DOHH2 (cell line): Measurements from ENCODE around the gene TAS2R14.

ENCODE experiments used
- H3F3A ChIP-seq: fragments of 200-600 bp; sonication (generic), shearing (Covaris generic); 2 replicates; pipeline ENCODE4 v1.6.0; 2016; ENCODE audit warnings: antibody characterized with exemption, mild to moderate bottlenecking; ENCODE audit not compliant: control insufficient read depth, insufficient read depth
- H3K27ac ChIP-seq: fragments of 200-600 bp; sonication (generic); 2 replicates; pipeline ENCODE4 v1.5.1; 2014; ENCODE audit warnings: low read depth, mild to moderate bottlenecking, low read length, moderate library complexity
- H3K27me3 ChIP-seq: fragments of 200-600 bp; sonication (generic); 2 replicates; pipeline ENCODE4 v1.6.1; 2014; ENCODE audit warnings: mild to moderate bottlenecking, low read length, mixed read lengths; ENCODE audit not compliant: control insufficient read depth
- H3K36me3 ChIP-seq: fragments of 200-600 bp; sonication (generic); 2 replicates; pipeline ENCODE4 v1.6.1; 2014; ENCODE audit warnings: mild to moderate bottlenecking, low read length, moderate library complexity, mixed read lengths; ENCODE audit not compliant: control insufficient read depth
- H3K4me1 ChIP-seq: fragments of 200-600 bp; sonication (generic); 2 replicates; pipeline ENCODE4 v1.6.1; 2014; ENCODE audit warnings: mild to moderate bottlenecking, low read length, mixed read lengths; ENCODE audit not compliant: control insufficient read depth
- H3K4me2 ChIP-seq: fragments of 200-600 bp; sonication (generic); 2 replicates; pipeline ENCODE4 v1.6.0; 2014; ENCODE audit warnings: mild to moderate bottlenecking, low read length, moderate library complexity
- H3K4me3 ChIP-seq: fragments of 200-600 bp; sonication (generic); 2 replicates; pipeline ENCODE4 v1.5.1; 2014; ENCODE audit warnings: mild to moderate bottlenecking, low read length, mixed read lengths
- H3K79me2 ChIP-seq: fragments of 200-600 bp; sonication (generic); 2 replicates; pipeline ENCODE4 v1.6.1; 2014; ENCODE audit warnings: mild to moderate bottlenecking, low read length, mixed read lengths; ENCODE audit not compliant: control insufficient read depth
- H3K9me2 ChIP-seq: fragments of 200-600 bp; sonication (generic); replicated peaks from 2 replicates; pipeline ENCODE4 v1.6.1; 2014; ENCODE audit warnings: mild to moderate bottlenecking, low read length, mixed read lengths; ENCODE audit not compliant: control insufficient read depth
- H3K9me3 ChIP-seq: fragments of 200-600 bp; sonication (generic); 2 replicates; pipeline ENCODE4 v1.6.1; 2014; ENCODE audit warnings: antibody characterized with exemption, low read length, mixed read lengths; ENCODE audit not compliant: control insufficient read depth, insufficient read depth
- H4K20me1 ChIP-seq: fragments of 200-600 bp; sonication (generic); 2 replicates; pipeline ENCODE4 v1.6.0; 2014; ENCODE audit warnings: low read depth, mild to moderate bottlenecking, antibody characterized with exemption, low read length, moderate library complexity; ENCODE audit not compliant: control insufficient read depth, insufficient read depth
- EZH2phosphoT487 ChIP-seq: fragments of 200-600 bp; sonication (generic); IDR thresholded peaks from 2 replicates; pipeline ENCODE4 v1.6.1; 2017; ENCODE audit warnings: borderline replicate concordance, mild to moderate bottlenecking, antibody characterized with exemption, low read length, moderate library complexity, mixed read lengths
- TF ChIP-seq, protein P1 (sequence below): fragments of 200-600 bp; sonication (generic); IDR thresholded peaks from one replicate; pipeline ENCODE4 v1.5.1; 2014; ENCODE audit warnings: antibody characterized with exemption, mild to moderate bottlenecking, low read depth, low read length; ENCODE audit not compliant: poor library complexity, severe bottlenecking

Gene TAS2R14, protein sequence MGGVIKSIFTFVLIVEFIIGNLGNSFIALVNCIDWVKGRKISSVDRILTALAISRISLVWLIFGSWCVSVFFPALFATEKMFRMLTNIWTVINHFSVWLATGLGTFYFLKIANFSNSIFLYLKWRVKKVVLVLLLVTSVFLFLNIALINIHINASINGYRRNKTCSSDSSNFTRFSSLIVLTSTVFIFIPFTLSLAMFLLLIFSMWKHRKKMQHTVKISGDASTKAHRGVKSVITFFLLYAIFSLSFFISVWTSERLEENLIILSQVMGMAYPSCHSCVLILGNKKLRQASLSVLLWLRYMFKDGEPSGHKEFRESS

DNA sequence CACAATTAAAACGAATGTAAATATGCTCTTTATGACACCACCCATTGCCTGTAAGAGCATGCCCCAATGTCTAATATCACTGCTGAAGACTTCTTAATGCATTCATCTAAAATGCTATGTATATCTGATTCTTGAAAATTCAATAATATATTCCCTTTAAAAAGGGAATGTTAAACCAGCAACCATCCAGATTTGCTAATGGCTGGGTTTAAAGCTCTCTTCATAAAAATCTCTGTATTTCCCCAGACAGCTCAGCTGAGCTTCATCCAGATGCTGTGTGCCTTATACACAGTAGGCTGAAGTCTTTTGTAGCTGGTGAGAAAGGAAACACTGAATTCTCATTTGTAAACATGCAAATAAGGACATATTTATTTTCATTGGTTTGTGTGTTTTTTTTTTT, at the start of gene TAS2R14:
Gene TAS2R14, minus strand, starts transcription at position 101 of the 400 bp plus-strand sequence. Its CDS starts 56 bp downstream, at position 45.
- no peaks in the 10 kb centered on the region for H3K9me2 ChIP-seq
- H3F3A ChIP-seq: no peaks in the 10 kb centered on the region
- H3K27ac ChIP-seq: no peak within 1 kb of the TSS
- no peaks in the 10 kb centered on the region for H3K27me3 ChIP-seq
- H3K9me3 ChIP-seq: no peaks in the 10 kb centered on the region
- H3K4me3 ChIP-seq: no peak within 1 kb of the TSS
- no peaks in the 10 kb centered on the region for H4K20me1 ChIP-seq
- TF ChIP-seq, protein P1, sequence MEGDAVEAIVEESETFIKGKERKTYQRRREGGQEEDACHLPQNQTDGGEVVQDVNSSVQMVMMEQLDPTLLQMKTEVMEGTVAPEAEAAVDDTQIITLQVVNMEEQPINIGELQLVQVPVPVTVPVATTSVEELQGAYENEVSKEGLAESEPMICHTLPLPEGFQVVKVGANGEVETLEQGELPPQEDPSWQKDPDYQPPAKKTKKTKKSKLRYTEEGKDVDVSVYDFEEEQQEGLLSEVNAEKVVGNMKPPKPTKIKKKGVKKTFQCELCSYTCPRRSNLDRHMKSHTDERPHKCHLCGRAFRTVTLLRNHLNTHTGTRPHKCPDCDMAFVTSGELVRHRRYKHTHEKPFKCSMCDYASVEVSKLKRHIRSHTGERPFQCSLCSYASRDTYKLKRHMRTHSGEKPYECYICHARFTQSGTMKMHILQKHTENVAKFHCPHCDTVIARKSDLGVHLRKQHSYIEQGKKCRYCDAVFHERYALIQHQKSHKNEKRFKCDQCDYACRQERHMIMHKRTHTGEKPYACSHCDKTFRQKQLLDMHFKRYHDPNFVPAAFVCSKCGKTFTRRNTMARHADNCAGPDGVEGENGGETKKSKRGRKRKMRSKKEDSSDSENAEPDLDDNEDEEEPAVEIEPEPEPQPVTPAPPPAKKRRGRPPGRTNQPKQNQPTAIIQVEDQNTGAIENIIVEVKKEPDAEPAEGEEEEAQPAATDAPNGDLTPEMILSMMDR: no peak
- no peak for TF ChIP-seq EZH2phosphoT487
- H3K4me2 ChIP-seq: no peak within 1 kb of the TSS
- H3K4me1 ChIP-seq: no peaks in the 10 kb centered on the region
- no peaks in the 10 kb centered on the region for H3K79me2 ChIP-seq
- no peaks in the 10 kb centered on the region for H3K36me3 ChIP-seq

DNA sequence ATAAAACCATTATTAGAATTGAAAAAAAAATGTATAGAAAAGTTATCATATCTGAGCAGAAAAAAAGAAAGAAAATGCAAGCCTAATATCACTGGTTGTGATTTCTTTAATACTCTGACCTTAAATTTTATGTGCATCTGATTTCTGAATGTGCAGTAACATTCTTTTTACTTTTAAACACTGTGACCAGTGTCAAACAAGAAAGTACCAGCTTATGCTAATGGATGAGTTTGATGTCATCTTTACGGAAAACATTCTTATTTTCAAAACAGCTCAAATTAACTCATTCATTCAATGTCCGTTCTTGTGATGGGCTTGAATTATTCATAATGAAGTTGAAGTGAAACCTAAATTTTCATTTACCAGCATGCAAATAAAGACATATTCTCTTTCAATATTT, 47.7 kb upstream of the TAS2R14 start, which contains the start of gene TAS2R50:
Gene TAS2R50, minus strand, starts transcription at position 101 of the 400 bp plus-strand sequence. Its CDS starts 52 bp downstream, at position 49.
- no peak for TF ChIP-seq EZH2phosphoT487
- TF ChIP-seq, protein P1: no peak
- Histone ChIP-seq H4K20me1 (no peaks in the 10 kb centered on the region), H3K9me3 (no peaks in the 10 kb centered on the region), H3K36me3 (no peaks in the 10 kb centered on the region), H3K4me3 (no peak within 1 kb of the TSS), H3F3A (no peaks in the 10 kb centered on the region), H3K4me2 (no peak within 1 kb of the TSS), H3K79me2 (no peaks in the 10 kb centered on the region), H3K27ac (no peak within 1 kb of the TSS), H3K9me2 (no peaks in the 10 kb centered on the region), H3K27me3 (no peaks in the 10 kb centered on the region), H3K4me1 (no peaks in the 10 kb centered on the region)

DNA sequence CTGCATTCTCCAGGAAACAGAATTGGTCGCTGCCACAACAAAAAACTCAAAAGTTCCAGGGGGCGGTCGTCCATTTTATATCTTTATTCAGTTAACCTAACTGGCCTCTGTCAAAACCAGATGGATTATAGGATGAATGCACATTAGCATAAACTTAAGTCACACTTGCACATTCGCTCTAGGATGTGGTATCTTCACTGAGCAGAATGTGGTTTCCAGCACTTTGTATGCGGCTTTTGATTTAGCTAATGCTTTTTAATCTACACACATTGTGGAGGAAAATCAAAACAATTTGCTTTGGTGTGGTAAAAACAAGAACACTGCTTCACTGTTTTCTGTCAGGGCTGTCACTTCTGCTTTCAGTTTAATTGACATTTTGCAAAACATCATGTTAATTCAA, 43.2 kb upstream of the TAS2R14 start:
- H3K4me2 ChIP-seq: no peak overlapping the region
- TF ChIP-seq, protein P1: no peak
- TF ChIP-seq EZH2phosphoT487: no peak
- H3K4me1 ChIP-seq: no peaks in the 10 kb centered on the region
- no peak overlapping the region for H3K4me3 ChIP-seq
- H3K9me3 ChIP-seq: no peaks in the 10 kb centered on the region
- no peaks in the 10 kb centered on the region for H3K9me2 ChIP-seq
- H3K79me2 ChIP-seq: no peaks in the 10 kb centered on the region
- H3K36me3 ChIP-seq: no peaks in the 10 kb centered on the region
- H3K27ac ChIP-seq: no peak overlapping the region
- no peaks in the 10 kb centered on the region for H4K20me1 ChIP-seq
- no peaks in the 10 kb centered on the region for H3F3A ChIP-seq
- H3K27me3 ChIP-seq: no peaks in the 10 kb centered on the region
